Lower lobe of right lung (tissue), 2 donors: Measurements from ENCODE around the gene TMEM232. TPM values are rescaled to one million over a fixed set of nuclear protein-coding genes. Genes with fewer than 3 reads are reported as not detected.
A peak's percentile ranks its signal among the peaks of the same experiment; 100 is the strongest.

Experiments used
- ATAC-seq, 2 donors: fragments of 200-7000 bp; cut with Tn5 transposase; one replicate each; pipeline ENCODE4 v1.9.1; 2020 to 2022; ENCODE audit warnings: mild to moderate bottlenecking in 2 of 2, moderate library complexity in 2 of 2
- DNase-seq: peaks from one replicate; pipeline ENCODE4 v3.0.0-alpha.2; 2020
- H3K27ac ChIP-seq: fragments of 200-600 bp; one replicate; pipeline ENCODE4 v1.8.0; 2022
- H3K27me3 ChIP-seq: fragments of 200-600 bp; one replicate; pipeline ENCODE4 v1.8.0; 2022; ENCODE audit warnings: low read depth
- H3K36me3 ChIP-seq: fragments of 200-600 bp; one replicate; pipeline ENCODE4 v1.8.0; 2022; ENCODE audit warnings: mild to moderate bottlenecking
- H3K4me1 ChIP-seq: fragments of 200-600 bp; one replicate; pipeline ENCODE4 v1.8.0; 2022
- H3K4me3 ChIP-seq: fragments of 200-600 bp; one replicate; pipeline ENCODE4 v1.8.0; 2022; ENCODE audit warnings: mild to moderate bottlenecking
- H3K9me3 ChIP-seq: fragments of 200-600 bp; one replicate; pipeline ENCODE4 v1.8.0; 2022
- intact Hi-C: fragments of 100-400 bp; cut with DNase I; formaldehyde crosslinking; loops from one replicate; pipeline ENCODE4 v1.11.0; 2022
- total RNA-seq: library from RNA; stranded (reverse); fragmentation: NEBNext Ultra II Directional; extraction: Animal tissue kit (Norgen Biotek cat#: 25700); gene quantifications from one replicate; pipeline ENCODE4 v1.2.1, GENCODE V29; 2021
- TF ChIP-seq, protein P1 (sequence below): fragments of 200-600 bp; IDR thresholded peaks from one replicate; pipeline ENCODE4 v1.8.0; 2022; ENCODE audit warnings: antibody characterized with exemption, mild to moderate bottlenecking
- donor health status: DM: no; HTN: yes; CAD: no; lungs with severe emphysema.

TMEM232 gene
- total RNA-seq, 1 donor from 2014 or later = 11.4 TPM

DNA sequence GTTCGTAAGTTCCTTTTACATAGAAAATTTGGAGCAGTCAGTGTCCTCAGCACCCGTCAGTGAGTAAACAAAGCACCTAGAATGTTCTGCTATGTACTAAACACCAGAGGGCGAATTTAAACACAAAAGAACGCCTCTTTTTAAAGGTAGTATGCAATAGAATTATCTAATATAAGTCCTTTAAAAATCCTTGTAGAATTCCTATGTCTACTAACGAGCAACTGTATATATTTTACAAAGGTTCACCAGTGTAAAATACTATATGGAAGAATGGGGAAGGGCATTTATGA, 499 bp upstream of the TMEM232 start:
- no peaks in the 10 kb centered on the region for H3K27me3 ChIP-seq
- intact Hi-C loops = no loop called here
- H3K4me3 ChIP-seq = peak overlapping the region; percentile 55
- H3K9me3 ChIP-seq = no peaks in the 10 kb centered on the region
- peaks cover 6% of the 10 kb centered on the region for H3K4me1 ChIP-seq
- no peaks in the 10 kb centered on the region for H3K36me3 ChIP-seq
- no peak for DNase-seq
- ATAC-seq = peak; percentile 50 to 72
- no peak overlapping the region for H3K27ac ChIP-seq
- TF ChIP-seq, protein P1, sequence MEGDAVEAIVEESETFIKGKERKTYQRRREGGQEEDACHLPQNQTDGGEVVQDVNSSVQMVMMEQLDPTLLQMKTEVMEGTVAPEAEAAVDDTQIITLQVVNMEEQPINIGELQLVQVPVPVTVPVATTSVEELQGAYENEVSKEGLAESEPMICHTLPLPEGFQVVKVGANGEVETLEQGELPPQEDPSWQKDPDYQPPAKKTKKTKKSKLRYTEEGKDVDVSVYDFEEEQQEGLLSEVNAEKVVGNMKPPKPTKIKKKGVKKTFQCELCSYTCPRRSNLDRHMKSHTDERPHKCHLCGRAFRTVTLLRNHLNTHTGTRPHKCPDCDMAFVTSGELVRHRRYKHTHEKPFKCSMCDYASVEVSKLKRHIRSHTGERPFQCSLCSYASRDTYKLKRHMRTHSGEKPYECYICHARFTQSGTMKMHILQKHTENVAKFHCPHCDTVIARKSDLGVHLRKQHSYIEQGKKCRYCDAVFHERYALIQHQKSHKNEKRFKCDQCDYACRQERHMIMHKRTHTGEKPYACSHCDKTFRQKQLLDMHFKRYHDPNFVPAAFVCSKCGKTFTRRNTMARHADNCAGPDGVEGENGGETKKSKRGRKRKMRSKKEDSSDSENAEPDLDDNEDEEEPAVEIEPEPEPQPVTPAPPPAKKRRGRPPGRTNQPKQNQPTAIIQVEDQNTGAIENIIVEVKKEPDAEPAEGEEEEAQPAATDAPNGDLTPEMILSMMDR = no peak

DNA sequence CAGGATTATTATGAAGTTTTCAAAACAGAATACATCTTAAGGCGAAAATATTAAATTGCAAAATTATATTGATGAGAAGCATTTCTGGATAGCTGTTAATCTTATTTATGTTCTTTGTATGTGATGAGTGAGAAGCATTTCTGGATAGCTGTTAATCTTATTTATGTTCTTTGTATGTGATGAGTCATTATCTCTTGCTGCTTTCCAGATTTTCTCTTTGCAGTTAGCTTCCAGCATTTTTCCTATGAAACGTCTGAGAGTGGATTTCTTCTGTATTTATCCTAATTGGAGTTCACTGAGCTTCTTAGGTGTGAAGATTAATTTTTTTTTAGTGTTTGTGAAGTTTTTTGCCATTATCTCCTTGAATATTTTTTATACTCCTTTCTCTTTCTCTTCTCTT, 8.2 kb downstream of the TMEM232 start:
- H3K4me1 ChIP-seq = no peaks in the 10 kb centered on the region

DNA sequence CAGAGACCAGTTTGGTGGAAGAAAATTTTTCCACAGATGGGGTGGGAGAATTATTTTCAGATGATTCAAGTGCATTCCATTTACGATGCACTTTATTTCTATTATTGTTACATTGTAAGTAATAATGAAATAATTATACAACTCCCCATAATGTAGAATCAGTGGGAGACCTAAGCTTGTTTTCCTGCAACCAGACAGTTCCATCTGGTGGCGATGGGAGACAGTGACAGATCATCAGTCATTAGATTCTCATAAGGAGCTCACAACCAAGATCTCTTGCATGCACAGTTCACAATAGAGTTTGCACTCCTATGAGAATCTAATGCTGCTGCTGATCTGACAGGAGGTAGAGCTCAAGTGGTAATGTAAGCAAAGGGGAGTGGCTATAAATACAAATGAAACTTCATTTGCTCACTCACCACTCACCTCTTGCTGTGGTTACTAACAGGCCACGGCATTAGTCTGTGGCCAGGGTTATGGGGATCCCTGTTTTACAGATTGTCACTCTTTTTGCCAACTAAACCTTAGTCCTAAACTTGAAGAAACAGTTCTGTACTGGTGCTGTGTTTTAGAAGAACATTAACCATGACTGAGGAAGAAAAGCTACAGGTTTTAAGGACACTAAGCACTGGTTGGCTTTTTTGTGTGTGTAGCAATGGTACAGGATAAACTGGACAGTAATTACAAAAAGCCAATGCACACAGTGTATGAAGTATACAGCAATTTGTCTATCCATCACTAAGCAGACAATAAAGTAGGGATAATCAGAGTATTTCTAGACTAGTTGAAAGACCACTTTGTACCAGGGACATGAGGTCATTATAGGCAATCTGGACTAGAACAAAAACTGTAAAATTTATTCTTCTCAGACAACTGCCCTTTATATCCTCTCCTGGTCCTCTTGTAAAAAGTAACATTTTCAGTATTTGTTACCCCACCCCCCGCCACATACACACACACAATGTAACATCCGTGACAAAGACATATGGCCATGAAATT, 9.9 kb downstream of the TMEM232 start:
- ATAC-seq (no peak), DNase-seq (no peak)
- intact Hi-C loops = no loop called here
- Histone ChIP-seq H3K4me3 (no peak overlapping the region), H3K4me1 (no peaks in the 10 kb centered on the region), H3K27me3 (no peaks in the 10 kb centered on the region), H3K27ac (no peak overlapping the region), H3K9me3 (no peaks in the 10 kb centered on the region), H3K36me3 (no peaks in the 10 kb centered on the region)
- TF ChIP-seq, protein P1 = no peak

More for the DNA sequence above, 8.2 kb downstream of the TMEM232 start:
- H3K9me3 ChIP-seq = no peaks in the 10 kb centered on the region
- ATAC-seq = no peak
- H3K36me3 ChIP-seq = no peaks in the 10 kb centered on the region
- H3K27ac ChIP-seq = no peak overlapping the region
- H3K4me3 ChIP-seq = no peak overlapping the region
- no peak for DNase-seq
- TF ChIP-seq, protein P1 = no peak
- H3K27me3 ChIP-seq = no peaks in the 10 kb centered on the region
- intact Hi-C loops = no loop called here

DNA sequence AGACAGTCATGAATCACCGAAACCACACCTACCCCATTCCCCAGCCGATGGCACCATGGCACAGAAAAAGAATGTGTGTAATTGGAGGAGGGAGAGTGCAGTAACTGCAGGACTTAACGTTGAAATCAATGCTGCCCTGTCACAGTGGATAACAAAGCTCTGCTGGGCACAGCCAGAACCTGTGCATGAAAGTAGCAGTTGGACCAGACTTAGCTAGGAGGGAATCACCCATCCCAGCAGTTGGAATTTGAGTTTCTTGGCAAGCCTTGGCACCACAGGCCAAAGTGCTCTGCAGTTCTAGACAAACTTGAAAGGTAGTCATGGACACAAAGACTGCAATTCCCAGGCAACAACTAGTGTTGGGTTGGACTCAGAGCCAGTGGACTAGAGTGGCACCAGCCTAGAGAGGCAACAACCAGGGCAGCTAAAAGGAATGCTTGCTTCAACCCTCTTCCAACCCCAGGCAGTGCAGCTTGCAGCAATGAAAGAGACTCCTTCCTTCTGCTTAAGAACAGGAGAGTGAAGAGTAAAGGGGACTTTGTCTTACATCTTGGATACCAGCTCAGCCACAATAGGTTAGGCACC, 19.1 kb downstream of the TMEM232 start:
- intact Hi-C loops = no loop called here
- no peaks in the 10 kb centered on the region for H3K27me3 ChIP-seq
- TF ChIP-seq, protein P1 = no peak
- H3K4me3 ChIP-seq = no peak overlapping the region
- no peaks in the 10 kb centered on the region for H3K4me1 ChIP-seq
- H3K36me3 ChIP-seq = no peaks in the 10 kb centered on the region
- DNase-seq (no peak), ATAC-seq (no peak)
- no peaks in the 10 kb centered on the region for H3K9me3 ChIP-seq
- no peak overlapping the region for H3K27ac ChIP-seq

DNA sequence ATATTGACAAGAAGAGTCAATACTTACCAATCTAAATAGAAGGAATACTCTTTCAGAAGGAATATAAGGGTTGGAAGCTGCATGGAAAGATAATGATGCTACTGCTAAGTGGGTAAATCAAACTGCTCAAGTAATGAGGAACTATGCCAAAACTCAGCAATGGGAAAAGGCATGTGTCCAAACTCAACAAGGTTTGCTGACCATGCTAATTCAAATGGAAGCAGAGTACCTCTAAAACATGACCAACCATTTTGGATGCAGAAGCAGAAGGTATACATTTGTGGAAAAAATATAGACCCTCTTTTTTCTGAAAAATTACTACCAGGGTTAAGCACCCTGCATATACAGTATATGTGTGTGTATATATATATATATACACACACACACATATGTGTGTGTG, 21.1 kb downstream of the TMEM232 start:
- intact Hi-C loops = no loop called here
- Histone ChIP-seq H3K4me1 (no peaks in the 10 kb centered on the region), H3K36me3 (no peaks in the 10 kb centered on the region), H3K9me3 (no peaks in the 10 kb centered on the region), H3K27ac (no peak overlapping the region), H3K27me3 (no peaks in the 10 kb centered on the region), H3K4me3 (no peak overlapping the region)
- ATAC-seq (no peak), DNase-seq (no peak)
- TF ChIP-seq, protein P1 = no peak
